H9 (cell line): ENCODE results near the gene THY1. TPM values are rescaled to one million over a fixed set of nuclear protein-coding genes. Genes with fewer than 3 reads are reported as not detected.

Source experiments
- DNase-seq: peaks from one replicate; pipeline ENCODE4 v3.0.0-alpha.2; 2017
- H2AFZ ChIP-seq: one replicate; pipeline ENCODE4 v1.6.1; 2013; ENCODE audit warnings: mild to moderate bottlenecking, low read length, control low read depth, moderate library complexity
- H2AK5ac ChIP-seq: 2 replicates; pipeline ENCODE4 v1.6.1; 2013; ENCODE audit warnings: low read length, control low read depth, mixed read lengths; ENCODE audit not compliant: insufficient read length
- H2BK120ac ChIP-seq: one replicate; pipeline ENCODE4 v1.6.1; 2013; ENCODE audit warnings: low read depth, mild to moderate bottlenecking, low read length, control low read depth, inconsistent platforms; ENCODE audit not compliant: poor library complexity, severe bottlenecking
- H2BK12ac ChIP-seq: 2 replicates; pipeline ENCODE4 v1.6.1; 2013; ENCODE audit warnings: low read length, control low read depth, mixed read lengths, low read depth; ENCODE audit not compliant: insufficient read length
- H2BK15ac ChIP-seq: 2 replicates; pipeline ENCODE4 v1.6.1; 2013; ENCODE audit warnings: low read depth, low read length, control low read depth
- H2BK20ac ChIP-seq: one replicate; pipeline ENCODE4 v1.6.1; 2013; ENCODE audit warnings: low read depth, mild to moderate bottlenecking, low read length, control low read depth, inconsistent platforms; ENCODE audit not compliant: poor library complexity, severe bottlenecking
- H2BK5ac ChIP-seq: 2 replicates; pipeline ENCODE4 v1.6.1; 2013; ENCODE audit warnings: low read length, control low read depth, mixed read lengths; ENCODE audit not compliant: insufficient read length
- H3K14ac ChIP-seq: 2 replicates; pipeline ENCODE4 v1.6.1; 2013; ENCODE audit warnings: low read length, control low read depth; ENCODE audit not compliant: insufficient read depth
- H3K18ac ChIP-seq: 2 replicates; pipeline ENCODE4 v1.6.1; 2013; ENCODE audit warnings: low read depth, mild to moderate bottlenecking, mixed read lengths, low read length, control low read depth; ENCODE audit not compliant: insufficient read length
- H3K23ac ChIP-seq: 2 replicates; pipeline ENCODE4 v1.6.1; 2013; ENCODE audit warnings: low read length, control low read depth, mixed read lengths, low read depth; ENCODE audit not compliant: insufficient read length
- H3K23me2 ChIP-seq: 2 replicates; pipeline ENCODE4 v1.6.1; 2013; ENCODE audit warnings: low read depth, mild to moderate bottlenecking, mixed read lengths, low read length, control low read depth; ENCODE audit not compliant: insufficient read length, poor library complexity, severe bottlenecking
- H3K27ac ChIP-seq: 2 replicates; pipeline ENCODE4 v1.5.1; 2013; ENCODE audit warnings: low read length, control low read depth, mixed read lengths, low read depth; ENCODE audit not compliant: insufficient read length
- H3K27me3 ChIP-seq: 2 replicates; pipeline ENCODE4 v1.6.1; 2013; ENCODE audit warnings: low read length, control low read depth, inconsistent platforms; ENCODE audit not compliant: insufficient read depth
- H3K4ac ChIP-seq: 2 replicates; pipeline ENCODE4 v1.6.1; 2013; ENCODE audit warnings: low read depth, mild to moderate bottlenecking, control low read depth, inconsistent platforms, low read length, moderate library complexity
- H3K4me1 ChIP-seq: 2 replicates; pipeline ENCODE4 v1.6.1; 2013; ENCODE audit warnings: low read length, control low read depth, inconsistent platforms; ENCODE audit not compliant: insufficient read depth
- H3K4me2 ChIP-seq: 2 replicates; pipeline ENCODE4 v1.6.1; 2013; ENCODE audit warnings: low read length, control low read depth, mixed read lengths; ENCODE audit not compliant: insufficient read length, insufficient read depth
- H3K56ac ChIP-seq: 2 replicates; pipeline ENCODE4 v1.6.1; 2013; ENCODE audit warnings: low read depth, mild to moderate bottlenecking, mixed read lengths, low read length, control low read depth; ENCODE audit not compliant: insufficient read length
- H3K79me1 ChIP-seq: 2 replicates; pipeline ENCODE4 v1.6.1; 2013; ENCODE audit warnings: low read depth, mild to moderate bottlenecking, moderate library complexity, low read length, control low read depth, inconsistent platforms; ENCODE audit not compliant: insufficient read depth, poor library complexity, severe bottlenecking
- H3K79me2 ChIP-seq: 2 replicates; pipeline ENCODE4 v1.6.1; 2013; ENCODE audit warnings: low read length, control low read depth, inconsistent platforms; ENCODE audit not compliant: insufficient read depth
- H3K9ac ChIP-seq: 2 replicates; pipeline ENCODE4 v1.6.1; 2013; ENCODE audit warnings: low read length, control low read depth, mixed read lengths; ENCODE audit not compliant: insufficient read length; ENCODE audit errors: extremely low read depth
- H3K9me3 ChIP-seq: one replicate; pipeline ENCODE4 v1.6.1; 2013; ENCODE audit warnings: low read depth, low read length, inconsistent platforms; ENCODE audit not compliant: control insufficient read depth
- H3T11ph ChIP-seq: one replicate; pipeline ENCODE4 v1.6.1; 2013; ENCODE audit warnings: mild to moderate bottlenecking, low read length, control low read depth, inconsistent platforms
- H4K20me1 ChIP-seq: one replicate; pipeline ENCODE4 v1.6.1; 2013; ENCODE audit not compliant: control insufficient read depth, insufficient read length, insufficient read depth
- H4K5ac ChIP-seq: 2 replicates; pipeline ENCODE4 v1.6.1; 2013; ENCODE audit warnings: low read depth, mild to moderate bottlenecking, mixed read lengths, low read length, control low read depth; ENCODE audit not compliant: insufficient read length
- H4K8ac ChIP-seq: replicated peaks from 2 replicates; pipeline ENCODE4 v1.6.1; 2013; ENCODE audit warnings: low read length, control low read depth, mixed read lengths, low read depth; ENCODE audit not compliant: insufficient read length
- H4K91ac ChIP-seq: 2 replicates; pipeline ENCODE4 v1.6.1; 2013; ENCODE audit warnings: low read depth, mild to moderate bottlenecking, moderate library complexity, mixed read lengths, low read length, control low read depth; ENCODE audit not compliant: insufficient read length
- H3K27ac Mint-ChIP-seq, 3 experiments: 2 replicates in 2 of 3; 3 replicates in 1 of 3; pipeline ENCODE4 v1.8.0; 2020 to 2021; ENCODE audit warnings: mixed read lengths in 3 of 3, mild to moderate bottlenecking in 1 of 3, moderate library complexity in 1 of 3
- H3K27me3 Mint-ChIP-seq: 2 replicates; pipeline ENCODE4 v1.8.0; 2021; ENCODE audit warnings: low read depth, mild to moderate bottlenecking, moderate library complexity, mixed read lengths
- H3K36me3 Mint-ChIP-seq, 3 experiments: 2 replicates in 2 of 3; 3 replicates in 1 of 3; pipeline ENCODE4 v1.8.0; 2020 to 2021; ENCODE audit warnings: low read depth in 3 of 3, mixed read lengths in 3 of 3; ENCODE audit not compliant: insufficient read depth in 1 of 3
- H3K4me1 Mint-ChIP-seq, 2 experiments: 2 replicates each; pipeline ENCODE4 v1.8.0; 2020; ENCODE audit warnings: mixed read lengths in 2 of 2
- H3K4me3 Mint-ChIP-seq, 2 experiments: 2 replicates in 1 of 2; 3 replicates in 1 of 2; pipeline ENCODE4 v1.8.0; 2020 to 2021; ENCODE audit warnings: mild to moderate bottlenecking in 2 of 2, mixed read lengths in 2 of 2, moderate library complexity in 1 of 2
- H3K9me3 Mint-ChIP-seq, 2 experiments: 2 replicates in 1 of 2; 3 replicates in 1 of 2; pipeline ENCODE4 v1.8.0; 2020; ENCODE audit warnings: mild to moderate bottlenecking in 2 of 2, mixed read lengths in 2 of 2, moderate library complexity in 1 of 2
- WGBS: extraction: QIAGEN DNeasy Blood & Tissue Kit; methylation state at CpG from one replicate; pipeline ENCODE4 v1.1.7; 2013; ENCODE audit warnings: missing lambda C conversion rate, low lambda C conversion rate, mixed read lengths; ENCODE audit not compliant: insufficient read length; ENCODE audit errors: extremely low coverage; 5-methylcytosine and 5-hydroxymethylcytosine counted together
- total RNA-seq: library from RNA; stranded (reverse); gene quantifications from 2 replicates; pipeline ENCODE4 v1.2.1, GENCODE V29; 2021
- TF ChIP-seq, protein P1 (sequence below): fragments of 200-600 bp; sonication (generic); conservative IDR thresholded peaks from 3 replicates; pipeline ENCODE4 v1.8.0; 2021; ENCODE audit warnings: antibody characterized with exemption, mild to moderate bottlenecking

THY1 gene
- total RNA-seq, 1 experiment from 2014 or later: 176 TPM

DNA sequence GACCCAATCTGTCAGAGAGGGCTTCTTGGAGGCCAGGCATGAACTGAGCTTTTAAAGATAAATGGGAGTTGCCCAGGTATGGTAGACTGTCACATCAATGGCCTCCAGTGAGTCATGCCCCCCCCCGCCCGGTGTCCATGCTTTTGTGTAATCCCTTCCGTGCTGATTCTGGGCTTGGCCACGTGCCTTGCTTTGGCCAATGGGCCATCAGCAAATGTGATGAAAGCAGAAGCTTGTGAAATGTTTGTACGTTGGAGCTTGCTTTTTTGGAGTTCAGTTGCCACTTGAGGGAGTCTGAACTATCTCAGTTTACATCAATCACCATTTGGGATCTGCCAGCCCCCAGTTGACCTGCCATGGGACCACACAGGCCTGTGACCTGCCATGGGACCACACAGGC lies 4.3 kb upstream of the THY1 start:
- Histone ChIP-seq H2BK20ac (no peak overlapping the region), H2AK5ac (no peak overlapping the region), H2AFZ (no peak overlapping the region), H4K91ac (no peak overlapping the region), H2BK12ac (no peak overlapping the region), H3K9ac (no peak overlapping the region), H3K23ac (no peak overlapping the region), H3K79me2 (peaks cover 5% of the 10 kb centered on the region; the same call in 1 of the 2 replicates), H3K56ac (no peak overlapping the region), H3K79me1 (no peaks in the 10 kb centered on the region), H3T11ph (no peak overlapping the region), H4K5ac (no peak overlapping the region), H3K27ac (no peak overlapping the region), H3K4ac (no peak overlapping the region), H2BK15ac (no peak overlapping the region), H4K8ac (no peak overlapping the region), H3K14ac (no peak overlapping the region), H2BK120ac (no peak overlapping the region), H3K4me2 (no peak overlapping the region), H3K18ac (no peak overlapping the region), H3K4me1 (peaks cover 16% of the 10 kb centered on the region), H3K9me3 (no peaks in the 10 kb centered on the region), H2BK5ac (no peak overlapping the region), H3K27me3 (no peaks in the 10 kb centered on the region), H3K23me2 (no peaks in the 10 kb centered on the region), H4K20me1 (no peaks in the 10 kb centered on the region)
- Mint-ChIP-seq H3K27ac (no peak overlapping the region), H3K36me3 (peaks cover 0 to 2% (median 2%) of the 10 kb centered on the region in 3 experiments; a peak in 4 of 7 replicates), H3K27me3 (peaks cover 22% of the 10 kb centered on the region), H3K4me1 (peaks cover 52 to 54% of the 10 kb centered on the region in 2 experiments), H3K9me3 (no peaks in the 10 kb centered on the region; a peak in 2 of 5 replicates), H3K4me3 (no peak overlapping the region)
- no peak for DNase-seq
- TF ChIP-seq, protein P1, sequence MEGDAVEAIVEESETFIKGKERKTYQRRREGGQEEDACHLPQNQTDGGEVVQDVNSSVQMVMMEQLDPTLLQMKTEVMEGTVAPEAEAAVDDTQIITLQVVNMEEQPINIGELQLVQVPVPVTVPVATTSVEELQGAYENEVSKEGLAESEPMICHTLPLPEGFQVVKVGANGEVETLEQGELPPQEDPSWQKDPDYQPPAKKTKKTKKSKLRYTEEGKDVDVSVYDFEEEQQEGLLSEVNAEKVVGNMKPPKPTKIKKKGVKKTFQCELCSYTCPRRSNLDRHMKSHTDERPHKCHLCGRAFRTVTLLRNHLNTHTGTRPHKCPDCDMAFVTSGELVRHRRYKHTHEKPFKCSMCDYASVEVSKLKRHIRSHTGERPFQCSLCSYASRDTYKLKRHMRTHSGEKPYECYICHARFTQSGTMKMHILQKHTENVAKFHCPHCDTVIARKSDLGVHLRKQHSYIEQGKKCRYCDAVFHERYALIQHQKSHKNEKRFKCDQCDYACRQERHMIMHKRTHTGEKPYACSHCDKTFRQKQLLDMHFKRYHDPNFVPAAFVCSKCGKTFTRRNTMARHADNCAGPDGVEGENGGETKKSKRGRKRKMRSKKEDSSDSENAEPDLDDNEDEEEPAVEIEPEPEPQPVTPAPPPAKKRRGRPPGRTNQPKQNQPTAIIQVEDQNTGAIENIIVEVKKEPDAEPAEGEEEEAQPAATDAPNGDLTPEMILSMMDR: no peak
- no CpG with 5 or more reads among the region's 5 CpGs for WGBS
